OCI-LY7 (cell line): Measurements from ENCODE around the gene ABHD16B. TPM values are rescaled to one million over a fixed set of nuclear protein-coding genes. Genes with fewer than 3 reads are reported as not detected.

ENCODE experiments used
- BruUV-seq: library from RNA; stranded (reverse); fragments of 400-500 nt; replicated peaks from 2 replicates; lab custom pipeline; 2021; lab: Mats Ljungman, UMichigan
- CTCF ChIA-PET: fragments of 300-600 bp; sonication (Branson Sonifier 250); formaldehyde crosslinking; loops from one replicate; lab custom pipeline; 2022; ENCODE audit warnings: antibody characterized with exemption; ENCODE audit not compliant: unreplicated experiment; lab: Charles Lee
- POLR2A ChIA-PET: fragments of 300-600 bp; sonication (Branson Sonifier 250); formaldehyde crosslinking; loops from one replicate; lab custom pipeline; 2022; ENCODE audit warnings: antibody characterized with exemption; lab: Charles Lee
- DNase-seq: peaks from one replicate; pipeline ENCODE4 v3.0.0-alpha.2; 2015; ENCODE audit warnings: low spot score
- H2AFZ ChIP-seq: fragments of 200-600 bp; sonication (generic), shearing (Covaris generic); 2 replicates; pipeline ENCODE4 v1.6.1; 2014; ENCODE audit warnings: mild to moderate bottlenecking, antibody characterized with exemption, low read length, moderate library complexity
- H3K27ac ChIP-seq: fragments of 200-600 bp; sonication (generic); 2 replicates; pipeline ENCODE4 v1.5.1; 2014; ENCODE audit warnings: mixed run types, low read depth, mild to moderate bottlenecking, moderate library complexity, low read length, inconsistent platforms; ENCODE audit not compliant: poor library complexity, severe bottlenecking
- H3K36me3 ChIP-seq: fragments of 200-600 bp; sonication (generic); 2 replicates; pipeline ENCODE4 v1.6.1; 2014; ENCODE audit warnings: mild to moderate bottlenecking, antibody characterized with exemption, low read length, moderate library complexity, mixed read lengths; ENCODE audit not compliant: insufficient read depth
- H3K4me1 ChIP-seq: fragments of 200-600 bp; sonication (generic); 2 replicates; pipeline ENCODE4 v1.5.1; 2014; ENCODE audit warnings: mild to moderate bottlenecking, low read length; ENCODE audit not compliant: insufficient read depth, poor library complexity, severe bottlenecking
- H3K4me2 ChIP-seq: fragments of 200-600 bp; sonication (generic); 2 replicates; pipeline ENCODE4 v1.6.1; 2014; ENCODE audit warnings: mild to moderate bottlenecking, low read length
- H3K4me3 ChIP-seq: fragments of 200-600 bp; sonication (generic); 2 replicates; pipeline ENCODE4 v1.5.1; 2014; ENCODE audit warnings: mild to moderate bottlenecking, low read depth, low read length; ENCODE audit not compliant: poor library complexity, severe bottlenecking
- H3K79me2 ChIP-seq: fragments of 200-600 bp; sonication (generic); 2 replicates; pipeline ENCODE4 v1.6.1; 2016; ENCODE audit warnings: low read depth, mild to moderate bottlenecking, low read length, moderate library complexity, mixed read lengths; ENCODE audit not compliant: insufficient read depth
- H3K9me2 ChIP-seq: fragments of 200-600 bp; sonication (generic); 2 replicates; pipeline ENCODE4 v1.6.1; 2016; ENCODE audit warnings: mild to moderate bottlenecking, low read length, mixed read lengths; ENCODE audit not compliant: insufficient read depth
- H3K9me3 ChIP-seq: fragments of 200-600 bp; sonication (generic); 2 replicates; pipeline ENCODE4 v1.6.1; 2014; ENCODE audit warnings: mild to moderate bottlenecking, mixed run types, low read length, mixed read lengths
- H4K20me1 ChIP-seq: fragments of 200-600 bp; sonication (generic); 2 replicates; pipeline ENCODE4 v1.6.1; 2014; ENCODE audit warnings: mild to moderate bottlenecking, antibody characterized with exemption, low read length, moderate library complexity, mixed read lengths; ENCODE audit not compliant: insufficient read depth
- CTCF ChIP-seq: fragments of 200-600 bp; sonication (generic); conservative IDR thresholded peaks from 2 replicates; pipeline ENCODE4 v1.5.1; 2014; ENCODE audit warnings: mild to moderate bottlenecking, antibody characterized with exemption, low read length, moderate library complexity, mixed read lengths
- EZH2phosphoT487 ChIP-seq: fragments of 200-600 bp; sonication (generic); IDR thresholded peaks from 2 replicates; pipeline ENCODE4 v1.6.1; 2018; ENCODE audit warnings: low read depth, borderline replicate concordance, mild to moderate bottlenecking, mixed run types, antibody characterized with exemption, low read length, moderate library complexity, mixed read lengths
- intact Hi-C: fragments of 100-400 bp; cut with micrococcal nuclease; formaldehyde crosslinking; loops from one replicate; pipeline ENCODE4 v1.10.0; 2022; ENCODE audit not compliant: unreplicated experiment
- total RNA-seq, 2 experiments: library from RNA; depleted of rRNA in 1 of 2; stranded (reverse); fragments of >200 nt in 1 of 2; shearing (Covaris generic) in 1 of 2; gene quantifications; 2 replicates each; pipeline ENCODE4 v1.2.3, GENCODE V29; 2014 to 2022

Gene ABHD16B
- total RNA-seq, 2 experiments from 2014 or later: 0.29 TPM; not detected in 1

GRCh38 chr20:63881451-63882226, 20.3 kb downstream of the ABHD16B start:
- H3K9me3 ChIP-seq: peaks cover 16% of the 10 kb centered on the region; the same call in 1 of the 2 replicates
- H3K9me2 ChIP-seq: no peaks in the 10 kb centered on the region
- ChIA-PET POLR2A (interaction anchor here (0.6 kb wide), 1 partner anchor 24 kb away, joined by 5 read pairs; no protein-coding TSS in a partner anchor), CTCF (no interaction called here)
- H3K4me2 ChIP-seq: no peak overlapping the region
- no peak overlapping the region for H3K4me3 ChIP-seq
- no peaks in the 10 kb centered on the region for H4K20me1 ChIP-seq
- H3K4me1 ChIP-seq: no peaks in the 10 kb centered on the region
- no TSS peak for BruUV-seq
- H3K79me2 ChIP-seq: no peaks in the 10 kb centered on the region
- no peak overlapping the region for H2AFZ ChIP-seq
- H3K36me3 ChIP-seq: peaks cover 62% of the 10 kb centered on the region
- no peak for TF ChIP-seq CTCF
- TF ChIP-seq EZH2phosphoT487: no peak
- H3K27ac ChIP-seq: no peak overlapping the region
- intact Hi-C loops: no loop called here
- DNase-seq: no peak

GRCh38 chr20:63882257-63883200, 21.2 kb downstream of the ABHD16B start:
- ChIA-PET POLR2A (no interaction called here), CTCF (no interaction called here)
- Histone ChIP-seq H3K9me2 (no peaks in the 10 kb centered on the region), H3K79me2 (no peaks in the 10 kb centered on the region), H3K9me3 (peaks cover 16% of the 10 kb centered on the region; the same call in 1 of the 2 replicates), H3K27ac (no peak overlapping the region), H3K4me2 (no peak overlapping the region), H4K20me1 (no peaks in the 10 kb centered on the region), H2AFZ (no peak overlapping the region), H3K36me3 (peaks cover 63% of the 10 kb centered on the region), H3K4me1 (no peaks in the 10 kb centered on the region), H3K4me3 (no peak overlapping the region)
- TF ChIP-seq CTCF (no peak), EZH2phosphoT487 (no peak)
- BruUV-seq: no TSS peak
- no peak for DNase-seq
- intact Hi-C loops: no loop called here
